ENCODE data around the gene DHCR7.

DNA sequence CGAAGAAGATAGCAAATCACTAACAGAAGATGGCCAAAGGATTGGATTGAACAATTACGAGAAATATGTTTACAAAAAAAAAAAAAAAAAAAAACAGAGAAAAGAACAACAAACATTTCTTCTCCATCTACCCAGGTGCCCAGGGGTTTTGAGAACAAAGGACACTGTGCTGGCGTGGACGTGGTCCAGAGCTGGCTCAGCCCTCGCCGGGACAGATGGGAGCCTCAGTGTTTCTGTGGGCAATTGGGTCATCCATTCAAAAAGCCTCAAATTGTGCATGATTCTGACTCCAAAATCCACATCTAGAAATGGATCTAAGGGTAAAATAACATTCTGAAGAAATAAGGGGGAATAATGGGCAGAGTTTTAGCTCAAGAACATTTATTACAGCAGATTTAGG is 63.1 kb downstream of the DHCR7 start:
- no peak for TF ChIP-seq EZH2phosphoT487 (IDR thresholded peaks at IDR 0.05; ENCODE audit: insufficient read depth, low read depth)
- no peak for TF ChIP-seq EZH2 (IDR thresholded peaks at IDR 0.05; ENCODE audit: insufficient read depth, poor library complexity, severe bottlenecking)

Measured in GM23248 (cell line).